Mucosa of gallbladder (tissue), 1 donor: ENCODE data around the gene EPS8L2. TPM values are rescaled to one million over a fixed set of nuclear protein-coding genes. Genes with fewer than 3 reads are reported as not detected.
A peak's percentile ranks its signal among the peaks of the same experiment; 100 is the strongest.

ENCODE experiments used
- DNase-seq: peaks from one replicate; pipeline ENCODE4 v3.0.0-alpha.2; 2020; ENCODE audit warnings: low spot score
- total RNA-seq: library from RNA; stranded (reverse); gene quantifications from one replicate; pipeline ENCODE4 v1.2.1, GENCODE V29; 2021
- donor health status: DM: no; HTN: no; CAD: no.

The EPS8L2 gene
- total RNA-seq, 1 donor from 2014 or later, result 228 TPM

DNA sequence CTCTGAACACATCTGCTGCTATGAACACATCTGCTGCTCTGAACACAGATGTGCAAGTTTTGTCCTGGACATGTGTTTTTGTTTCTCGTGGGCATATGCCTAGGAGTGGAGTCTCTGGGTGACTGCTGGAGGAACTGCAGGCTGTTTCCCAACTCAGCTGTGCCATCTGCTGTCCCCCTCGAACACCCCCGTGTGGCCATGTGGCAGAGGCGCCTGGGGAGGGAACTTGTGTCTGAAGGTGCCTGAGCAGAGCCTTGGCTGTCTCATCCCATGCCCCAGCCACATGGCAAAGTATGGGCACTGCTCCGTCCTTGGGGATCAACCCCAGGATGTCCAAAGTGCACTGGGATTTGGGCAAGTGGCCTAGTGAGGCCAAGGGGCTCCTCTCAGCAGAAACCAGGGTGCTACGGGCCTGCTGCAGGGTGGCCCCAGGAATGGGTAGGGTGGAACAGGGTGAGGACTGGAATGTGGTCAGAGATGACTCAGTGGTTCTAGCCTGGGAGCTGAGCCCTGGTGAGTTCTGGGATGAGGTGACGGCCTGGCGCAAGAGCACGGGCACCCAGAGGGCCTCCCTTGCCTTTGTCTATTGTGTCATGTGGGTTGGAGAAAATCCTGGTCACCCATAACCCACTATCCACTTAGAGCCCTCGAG is 56.5 kb downstream of the EPS8L2 start:
- no peak for DNase-seq

DNA sequence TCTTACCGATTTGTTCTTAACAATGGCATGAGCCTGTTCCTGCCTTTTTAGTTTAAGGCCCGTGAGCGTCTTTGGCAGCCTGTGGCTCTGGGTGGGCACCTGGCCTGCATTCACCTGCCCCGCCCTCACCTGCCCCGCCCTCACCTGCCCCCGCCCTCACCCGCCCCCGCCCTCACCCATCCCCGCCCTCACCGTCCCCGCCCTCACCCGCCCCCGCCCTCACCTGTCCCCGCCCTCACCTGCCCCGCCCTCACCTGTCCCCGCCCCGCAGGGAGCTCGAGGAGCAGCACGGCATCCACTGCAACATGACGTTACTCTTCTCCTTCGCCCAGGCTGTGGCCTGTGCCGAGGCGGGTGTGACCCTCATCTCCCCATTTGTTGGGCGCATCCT is 57.0 kb downstream of the EPS8L2 start:
- no peak for DNase-seq

DNA sequence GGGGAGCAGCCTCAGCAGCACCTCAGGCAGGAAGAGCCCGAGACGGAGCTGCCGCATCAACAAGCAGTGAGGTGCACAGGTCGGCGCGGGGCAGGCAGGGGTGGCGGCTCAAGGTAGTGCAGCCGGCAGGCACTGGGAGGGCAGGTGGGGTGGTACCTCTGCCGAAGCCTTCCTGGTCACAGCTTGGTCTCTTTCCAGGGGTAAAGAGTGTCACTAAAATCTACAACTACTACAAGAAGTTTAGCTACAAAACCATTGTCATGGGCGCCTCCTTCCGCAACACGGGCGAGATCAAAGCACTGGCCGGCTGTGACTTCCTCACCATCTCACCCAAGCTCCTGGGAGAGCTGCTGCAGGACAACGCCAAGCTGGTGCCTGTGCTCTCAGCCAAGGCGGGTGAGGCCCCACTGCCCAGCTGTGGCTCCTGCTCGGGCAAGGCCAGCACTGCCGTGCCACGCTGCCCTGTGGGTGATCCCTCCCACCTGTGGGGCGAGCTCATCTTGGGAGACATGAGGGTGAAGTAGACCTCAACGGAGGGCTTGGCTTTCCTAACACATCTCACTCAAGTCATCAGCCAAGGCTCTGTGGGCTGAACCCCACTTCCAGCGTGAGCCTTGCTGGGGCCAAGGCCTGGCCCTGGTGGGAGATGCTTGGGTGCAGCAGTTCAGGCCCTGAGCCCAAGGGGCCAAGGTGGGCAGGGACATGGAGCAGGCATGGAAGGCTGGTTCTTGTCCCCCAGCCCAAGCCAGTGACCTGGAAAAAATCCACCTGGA is 57.7 kb downstream of the EPS8L2 start:
- DNase-seq, result no peak

DNA sequence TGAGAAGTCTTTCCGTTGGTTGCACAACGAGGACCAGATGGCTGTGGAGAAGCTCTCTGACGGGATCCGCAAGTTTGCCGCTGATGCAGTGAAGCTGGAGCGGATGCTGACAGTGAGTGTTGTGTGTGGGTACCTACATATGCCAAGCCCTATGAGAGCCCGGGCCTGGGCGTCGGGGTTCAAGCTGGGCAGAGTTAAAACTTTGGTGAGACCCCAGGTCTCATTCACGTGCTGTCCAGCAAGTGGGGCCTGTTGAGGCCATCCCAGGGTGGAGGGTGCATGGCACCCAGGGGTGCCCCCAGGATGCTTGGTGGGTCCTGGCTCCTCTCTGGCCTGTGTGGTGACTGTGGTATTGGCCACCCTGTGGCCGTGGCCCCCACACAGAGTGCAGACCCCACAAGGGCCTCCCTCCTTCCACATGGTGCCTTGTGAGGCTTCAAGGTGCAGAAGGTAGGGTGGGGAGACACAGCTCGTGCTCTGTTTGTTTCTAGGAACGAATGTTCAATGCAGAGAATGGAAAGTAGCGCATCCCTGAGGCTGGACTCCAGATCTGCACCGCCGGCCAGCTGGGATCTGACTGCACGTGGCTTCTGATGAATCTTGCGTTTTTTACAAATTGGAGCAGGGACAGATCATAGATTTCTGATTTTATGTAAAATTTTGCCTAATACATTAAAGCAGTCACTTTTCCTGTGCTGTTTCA is 58.4 kb downstream of the EPS8L2 start:
- no peak for DNase-seq

DNA sequence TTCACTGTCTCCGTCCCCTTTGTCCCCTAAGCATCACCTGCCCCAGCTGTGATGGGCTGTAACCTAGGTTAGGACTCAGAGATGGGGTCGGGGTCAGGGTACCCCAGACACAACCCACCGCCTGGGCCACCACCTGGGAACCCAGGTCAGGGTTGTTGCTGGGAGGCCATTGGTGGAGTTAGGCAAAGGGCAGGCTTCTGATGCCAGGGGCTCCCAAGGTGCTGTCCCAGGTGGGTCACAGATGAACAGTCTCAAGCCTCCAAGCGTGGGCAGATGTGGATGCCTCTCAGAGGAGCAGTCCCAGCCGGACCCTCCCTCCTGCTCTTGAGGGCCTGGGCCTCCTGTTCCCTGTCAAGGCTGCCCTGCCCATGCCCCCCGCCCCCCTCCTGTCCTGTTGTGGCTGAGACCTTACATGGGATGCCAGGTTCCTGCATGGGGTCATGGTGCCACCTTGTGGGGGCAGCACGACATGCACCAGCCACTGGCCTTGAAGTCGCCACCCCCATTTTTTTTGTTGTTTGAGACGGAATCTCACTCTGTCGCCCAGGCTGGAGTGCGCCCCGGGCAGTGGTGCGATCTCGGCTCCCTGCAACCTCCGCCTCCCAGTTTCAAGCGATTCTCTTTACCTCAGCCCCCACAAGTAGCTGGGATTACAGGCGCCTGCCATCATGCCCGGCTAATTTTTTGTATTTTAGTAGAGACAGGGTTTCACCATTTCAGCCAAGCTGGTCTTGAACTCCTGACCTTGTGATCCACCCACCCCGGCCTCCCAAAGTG is 59.2 kb downstream of the EPS8L2 start:
- DNase-seq, result peak; percentile 41

DNA sequence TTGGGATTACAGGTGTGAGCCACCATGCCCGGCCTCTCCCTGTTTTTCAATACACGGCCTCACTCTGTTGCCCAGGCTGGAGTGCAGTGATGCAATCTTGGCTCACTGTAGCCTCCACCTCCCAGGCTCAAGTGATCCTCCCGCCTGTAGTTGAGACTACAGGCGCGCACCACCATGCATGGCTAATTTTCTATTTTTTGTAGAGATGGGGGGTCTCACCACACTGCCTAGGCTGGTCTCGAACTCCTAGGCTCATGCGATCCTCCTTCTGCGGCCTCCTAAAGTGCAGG is 59.7 kb downstream of the EPS8L2 start:
- DNase-seq, result no peak

DNA sequence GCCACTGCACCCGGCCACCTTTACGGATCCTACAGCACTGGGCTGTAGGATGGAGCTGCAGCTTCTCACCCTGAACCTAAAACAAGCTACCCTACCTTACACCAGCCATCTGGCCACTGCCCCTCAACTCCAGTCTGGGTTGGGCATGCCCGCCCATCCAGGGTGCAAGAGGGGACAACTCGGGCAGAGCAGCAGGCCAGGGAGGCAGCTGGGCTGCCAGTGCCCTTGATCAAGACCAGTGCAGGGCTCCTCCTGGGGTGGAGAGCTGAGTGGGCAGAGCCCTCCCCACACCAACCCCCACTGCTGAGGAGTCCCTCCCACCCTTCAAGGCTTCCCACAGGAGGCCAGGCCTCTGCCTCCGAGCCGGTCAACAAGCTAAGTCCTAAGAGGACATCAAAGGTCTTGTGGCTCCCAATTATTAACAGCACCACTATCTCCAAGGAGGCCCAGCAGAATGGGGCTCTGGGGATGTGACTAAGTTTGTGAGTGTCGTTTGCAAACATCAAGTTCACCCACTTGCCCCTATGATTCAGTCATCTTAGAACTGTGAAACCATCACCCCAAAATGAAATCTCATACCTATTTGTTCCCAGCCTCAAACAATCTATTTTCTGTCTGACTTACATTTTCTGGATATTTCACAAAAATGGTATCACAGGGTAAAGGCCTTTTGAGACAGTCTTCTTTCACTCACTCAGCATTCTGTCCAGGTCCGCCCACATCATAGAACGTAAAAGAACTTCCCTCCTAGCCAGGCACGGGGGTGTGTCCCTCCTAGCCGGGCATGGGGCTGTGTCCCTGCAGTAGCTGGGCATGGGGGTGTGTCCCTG is 60.3 kb downstream of the EPS8L2 start:
- no peak for DNase-seq

DNA sequence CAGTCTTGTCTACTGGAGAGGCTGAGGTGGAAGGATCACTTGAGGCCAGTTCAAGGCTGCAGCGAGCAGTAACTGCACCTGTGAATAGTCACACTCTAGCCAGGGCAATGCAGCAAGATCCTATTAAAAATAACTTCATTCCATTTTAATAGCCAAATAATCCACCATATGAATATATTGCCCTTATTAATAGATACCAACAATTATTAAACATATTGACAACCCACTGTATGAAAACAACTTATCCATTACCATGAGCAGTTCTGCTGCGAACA is 60.8 kb downstream of the EPS8L2 start:
- no peak for DNase-seq

DNA sequence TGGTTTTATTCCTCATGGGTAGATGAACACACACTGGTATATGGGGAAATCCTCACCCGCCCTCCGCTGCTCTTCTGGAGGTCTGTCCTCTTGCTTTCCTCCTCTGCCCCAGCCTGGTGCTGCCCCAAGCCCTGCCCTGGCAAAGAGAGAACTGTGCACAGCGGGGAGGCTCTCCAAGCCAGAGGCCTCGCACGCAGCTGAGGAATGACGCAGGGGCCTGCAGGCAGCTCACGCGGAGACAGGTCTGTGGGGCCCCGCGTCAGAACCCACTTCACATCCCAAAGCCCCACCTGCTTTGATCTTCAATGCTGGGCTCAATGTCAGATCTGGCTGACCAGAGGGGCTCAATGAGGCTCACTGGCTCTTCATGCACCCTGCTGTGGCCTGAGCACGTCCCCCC is 61.2 kb downstream of the EPS8L2 start:
- DNase-seq, result no peak

DNA sequence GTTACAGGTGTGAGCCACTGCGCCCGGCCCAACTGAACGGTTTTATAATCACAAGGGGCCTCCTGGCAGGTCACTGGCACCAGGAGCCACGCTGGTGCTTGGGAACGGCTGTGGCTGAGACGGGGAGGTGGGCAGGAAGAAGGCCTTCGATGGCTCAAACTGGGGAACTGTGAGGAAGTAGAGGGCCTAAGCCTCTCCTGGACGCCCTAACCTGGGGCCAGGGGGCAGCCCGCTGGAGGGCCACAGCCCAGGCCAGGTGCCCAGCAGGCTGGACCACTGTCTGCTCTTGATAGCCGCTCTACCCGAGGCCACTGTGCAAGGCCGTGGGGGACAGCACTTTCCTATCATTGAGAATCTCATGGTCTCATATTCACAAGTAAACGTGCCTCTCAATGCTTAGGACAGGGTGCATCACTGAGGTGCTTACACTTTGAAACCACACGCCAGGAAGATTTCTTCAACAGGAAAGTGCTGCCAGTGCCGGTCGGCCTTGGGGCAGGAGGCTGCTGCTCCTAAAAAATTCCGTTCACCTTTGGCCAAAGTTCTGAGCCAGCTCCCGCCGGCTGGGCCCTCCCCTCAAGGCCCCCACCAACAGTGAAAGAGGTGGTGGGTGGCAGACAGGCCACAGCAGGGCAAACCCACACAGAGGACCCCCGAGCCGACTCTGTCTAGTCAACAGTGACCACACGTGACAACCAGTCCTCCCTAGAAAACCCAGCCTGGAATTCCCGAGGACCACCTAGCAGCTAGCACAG is 64.0 kb downstream of the EPS8L2 start:
- DNase-seq, result no peak

DNA sequence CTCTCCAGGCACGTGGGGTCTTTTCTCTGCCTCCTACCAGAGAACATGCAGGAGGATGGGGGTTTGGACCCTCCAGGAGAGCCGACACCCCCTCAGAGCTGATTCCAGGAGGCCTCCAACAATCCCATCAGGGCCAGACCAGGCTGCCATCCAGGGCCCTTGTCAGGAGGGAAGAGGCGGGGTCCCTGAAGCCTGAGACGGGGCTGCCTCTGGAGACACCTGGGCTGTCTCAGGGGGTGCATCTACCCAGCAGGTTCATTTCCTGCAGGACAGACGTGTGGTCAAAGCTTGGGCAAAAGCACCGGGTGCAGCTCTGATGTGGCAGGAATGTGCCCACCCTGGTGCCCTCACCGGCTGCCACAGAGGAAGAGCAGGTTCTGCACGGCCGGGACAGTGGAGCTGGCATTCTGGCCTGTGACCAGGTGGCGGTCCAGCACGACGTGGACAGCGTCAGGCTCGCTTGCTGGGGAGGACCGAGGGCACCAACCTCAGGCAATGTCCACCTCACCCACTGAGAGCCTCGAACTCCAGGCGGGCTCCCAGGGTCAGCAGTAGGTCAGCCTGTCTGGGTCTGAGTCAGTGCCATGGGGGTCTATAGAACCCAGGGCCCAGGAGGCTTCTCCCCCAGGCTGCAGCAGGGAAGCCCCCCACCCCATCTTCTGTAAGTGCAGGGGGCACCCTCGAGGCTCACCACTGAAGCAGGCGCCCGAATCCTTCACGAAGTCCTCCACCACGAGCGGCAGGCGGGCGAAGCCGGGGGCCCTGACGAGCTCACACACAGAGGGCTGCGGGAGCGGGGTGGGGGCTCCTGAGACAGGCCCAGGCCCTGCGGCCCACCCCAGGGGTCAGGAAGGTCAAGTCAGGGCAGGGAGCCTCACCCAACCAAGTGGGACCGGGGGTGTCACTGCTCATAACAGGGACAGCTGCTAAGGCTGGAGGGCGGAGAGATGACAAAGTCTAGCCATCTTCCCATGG is 64.9 kb downstream of the EPS8L2 start:
- no peak for DNase-seq

DNA sequence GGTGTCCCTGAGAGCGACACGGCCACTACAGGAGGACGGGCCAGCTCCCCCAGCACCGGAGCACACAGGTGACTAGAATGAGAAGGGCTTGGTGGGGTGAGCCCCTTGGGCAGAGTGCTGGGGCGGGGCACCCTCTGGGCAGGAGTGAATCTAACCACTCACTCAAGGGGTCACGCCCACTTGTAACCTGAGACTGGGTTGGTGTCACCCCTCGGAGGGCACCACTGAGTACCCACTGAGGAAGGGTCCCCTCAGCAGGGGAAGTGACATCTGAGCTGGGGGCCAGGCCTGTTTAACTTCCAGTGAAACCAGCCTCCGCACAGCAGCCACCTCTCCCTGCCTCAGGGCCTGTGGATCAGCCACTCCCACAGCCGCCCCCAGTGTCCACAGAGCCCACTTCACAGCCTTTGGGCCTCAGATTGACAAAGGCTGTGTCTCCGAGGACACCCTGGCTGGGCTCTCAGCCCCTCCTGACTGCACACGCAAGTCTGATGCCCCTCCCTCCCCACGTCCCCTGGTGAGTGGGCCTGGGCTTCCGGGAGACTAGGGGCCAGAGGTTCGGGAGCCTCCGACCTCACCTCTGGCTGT is 65.7 kb downstream of the EPS8L2 start:
- no peak for DNase-seq

DNA sequence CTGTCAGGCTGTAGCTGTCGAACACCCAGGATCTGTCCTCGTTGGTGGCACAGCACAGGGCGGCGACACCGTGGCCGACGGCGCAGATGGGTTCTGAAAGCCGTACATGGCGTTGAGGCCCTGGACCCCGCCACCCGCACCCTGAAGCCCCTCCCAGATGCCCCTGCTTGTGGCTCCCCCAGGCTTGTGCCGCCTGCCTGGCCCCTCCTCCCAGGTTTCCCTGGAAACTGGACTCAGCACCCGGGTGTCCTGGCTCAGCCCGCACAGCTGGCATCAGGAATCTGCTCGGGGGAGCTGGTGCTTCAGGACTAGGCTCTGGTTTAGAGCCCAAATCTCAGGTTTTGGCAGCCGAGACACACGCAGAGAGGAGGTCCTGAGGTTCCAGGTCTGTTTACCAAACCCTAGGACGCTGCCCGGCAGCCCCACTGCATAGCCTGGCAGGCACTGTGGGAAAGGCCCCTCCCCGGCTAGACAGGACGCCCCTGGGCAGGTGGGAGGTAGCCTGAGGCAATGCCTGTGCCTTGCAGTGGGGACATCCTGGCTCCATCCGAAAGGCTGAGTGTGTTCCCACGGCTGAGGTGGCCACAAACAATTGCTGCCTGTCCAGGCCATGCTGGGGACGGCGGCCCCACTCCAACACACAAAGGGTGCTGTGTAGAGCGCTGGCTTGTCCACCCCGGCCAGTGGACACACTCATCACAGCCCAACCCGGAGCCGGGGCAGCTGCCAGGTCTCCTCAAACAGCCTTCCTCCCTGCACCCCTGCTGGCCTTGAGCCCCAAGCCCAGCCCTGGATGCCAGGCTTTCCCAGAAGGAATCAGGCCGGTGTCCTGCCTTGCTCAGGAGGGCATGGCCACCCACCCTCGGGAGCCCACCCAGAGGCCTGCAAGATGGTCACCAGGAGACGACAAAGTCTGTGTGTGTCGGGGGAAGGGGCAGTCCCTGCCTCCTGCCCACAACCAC is 66.7 kb downstream of the EPS8L2 start:
- no peak for DNase-seq

DNA sequence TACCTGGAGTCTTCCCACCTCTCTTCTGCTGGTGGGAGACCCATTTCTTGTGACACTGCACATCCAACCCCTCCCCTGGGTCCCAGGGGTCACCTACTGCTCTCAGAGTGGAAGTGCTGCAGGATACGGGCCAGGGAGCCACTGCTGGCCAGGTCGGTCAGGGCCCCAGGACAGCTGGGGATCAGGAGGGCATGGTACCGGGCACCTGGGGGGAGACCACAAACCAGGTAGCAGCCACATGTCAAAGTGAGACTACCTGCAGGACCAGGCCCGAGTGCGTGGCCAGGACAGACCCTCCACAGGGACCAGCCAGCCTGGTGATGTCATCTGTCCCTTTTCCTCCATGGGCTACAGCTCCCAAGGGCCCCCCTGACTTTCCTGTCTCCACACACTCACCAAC is 67.4 kb downstream of the EPS8L2 start:
- no peak for DNase-seq

DNA sequence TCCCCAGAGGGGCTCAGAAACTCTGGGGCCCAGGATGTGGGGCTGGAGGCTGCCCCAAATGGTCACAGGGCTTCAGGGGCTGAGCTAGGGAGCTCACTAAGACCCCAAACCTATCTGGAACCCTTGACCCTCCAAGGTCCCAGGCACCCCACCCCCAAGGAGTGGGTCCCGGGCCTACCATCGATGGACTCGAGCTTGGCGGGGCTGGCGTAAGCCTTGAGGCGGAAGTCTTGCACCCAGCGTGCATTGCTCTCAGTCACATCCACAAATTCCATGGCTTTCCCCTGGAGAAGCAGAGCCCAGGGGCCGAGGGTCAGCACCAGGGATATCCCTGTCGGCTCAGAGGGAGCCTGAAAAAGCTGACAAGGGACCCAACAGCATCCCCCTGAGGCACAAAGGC is 67.8 kb downstream of the EPS8L2 start:
- no peak for DNase-seq

DNA sequence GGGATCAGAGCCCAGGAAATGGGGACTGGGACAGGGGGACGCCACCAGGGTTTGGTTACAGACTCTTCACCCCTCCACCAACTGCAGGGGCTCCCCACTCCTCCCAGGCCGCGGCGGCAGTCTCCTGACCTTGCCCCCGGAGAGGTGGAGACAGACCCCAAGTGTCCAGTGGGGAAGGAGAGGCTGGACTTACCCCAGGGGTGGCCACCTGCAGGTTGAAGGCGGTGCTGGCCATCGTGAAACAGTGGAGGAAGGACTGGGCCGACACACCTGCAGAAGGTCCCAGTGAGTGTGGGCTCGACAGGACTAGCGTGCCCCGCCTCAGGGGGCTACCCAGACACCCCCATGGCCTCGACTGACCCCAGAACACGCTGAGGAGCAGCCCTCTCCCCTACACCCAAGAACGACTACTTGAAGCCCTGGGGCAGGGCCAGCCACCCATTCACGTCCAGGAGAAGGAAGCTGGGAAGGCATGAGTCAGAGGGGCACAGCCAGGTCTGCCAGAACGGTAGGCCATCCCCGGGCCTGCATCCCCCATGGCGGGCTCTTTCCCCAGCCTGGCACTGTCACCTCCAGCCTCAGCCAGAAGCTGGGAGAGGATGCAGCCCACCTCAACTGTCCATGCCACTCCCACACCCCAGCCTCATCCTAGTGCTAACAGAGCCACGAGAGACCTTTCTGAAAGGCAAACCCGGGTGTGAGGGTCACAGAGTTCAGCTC is 69.0 kb downstream of the EPS8L2 start:
- no peak for DNase-seq

DNA sequence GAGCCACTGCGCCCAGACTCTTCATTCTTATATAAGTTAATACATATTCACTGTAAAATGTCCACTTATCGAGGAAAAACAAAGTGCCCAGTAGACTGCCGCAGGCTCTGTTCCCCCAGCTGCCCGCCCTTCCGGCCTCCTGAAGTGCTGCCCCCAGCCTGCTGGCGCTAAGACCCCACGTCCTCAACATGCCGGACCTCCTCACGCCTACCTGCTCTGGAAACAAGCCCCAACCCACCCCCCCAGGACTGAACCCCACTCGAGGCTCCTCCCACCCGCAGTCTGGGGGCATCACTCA is 70.2 kb downstream of the EPS8L2 start:
- no peak for DNase-seq
